ENCODE results near the gene CYP46A1.
A peak's percentile ranks its signal among the peaks of the same experiment; 100 is the strongest.

CYP46A1 gene

DNA sequence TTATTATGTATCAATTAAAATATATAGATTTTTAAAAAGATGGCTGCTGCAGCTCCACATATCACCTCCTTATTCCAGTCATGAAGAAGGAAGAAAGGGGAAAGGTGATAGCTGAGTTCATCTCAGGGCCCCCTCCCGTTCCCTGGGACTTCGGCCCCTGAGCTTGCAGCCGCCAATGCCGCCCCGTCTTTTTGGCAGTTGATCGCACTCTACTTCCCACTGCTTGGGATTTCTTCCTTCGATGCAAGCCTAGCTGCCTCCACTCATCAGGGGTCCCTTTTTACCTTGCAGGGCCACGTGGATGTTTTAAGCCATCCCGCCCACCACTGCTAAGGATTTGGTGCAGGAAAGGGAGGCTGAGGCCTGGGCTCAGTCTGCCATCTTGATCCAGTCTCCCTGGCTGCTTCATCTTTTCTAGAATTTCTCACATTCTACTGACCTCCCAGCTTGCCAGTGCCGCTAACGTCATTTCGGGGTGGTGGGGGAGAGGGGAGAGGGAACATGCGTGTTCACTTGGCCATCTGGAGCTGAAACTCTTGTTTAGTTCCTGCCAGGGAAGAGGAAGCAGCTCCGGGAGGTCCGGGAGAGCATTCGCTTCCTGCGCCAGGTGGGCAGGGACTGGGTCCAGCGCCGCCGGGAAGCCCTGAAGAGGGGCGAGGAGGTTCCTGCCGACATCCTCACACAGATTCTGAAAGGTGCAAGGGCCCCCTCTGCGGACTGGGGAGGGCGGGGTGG lies 31.3 kb downstream of the CYP46A1 start:
- DNase-seq (no peak), ATAC-seq (no peak)

DNA sequence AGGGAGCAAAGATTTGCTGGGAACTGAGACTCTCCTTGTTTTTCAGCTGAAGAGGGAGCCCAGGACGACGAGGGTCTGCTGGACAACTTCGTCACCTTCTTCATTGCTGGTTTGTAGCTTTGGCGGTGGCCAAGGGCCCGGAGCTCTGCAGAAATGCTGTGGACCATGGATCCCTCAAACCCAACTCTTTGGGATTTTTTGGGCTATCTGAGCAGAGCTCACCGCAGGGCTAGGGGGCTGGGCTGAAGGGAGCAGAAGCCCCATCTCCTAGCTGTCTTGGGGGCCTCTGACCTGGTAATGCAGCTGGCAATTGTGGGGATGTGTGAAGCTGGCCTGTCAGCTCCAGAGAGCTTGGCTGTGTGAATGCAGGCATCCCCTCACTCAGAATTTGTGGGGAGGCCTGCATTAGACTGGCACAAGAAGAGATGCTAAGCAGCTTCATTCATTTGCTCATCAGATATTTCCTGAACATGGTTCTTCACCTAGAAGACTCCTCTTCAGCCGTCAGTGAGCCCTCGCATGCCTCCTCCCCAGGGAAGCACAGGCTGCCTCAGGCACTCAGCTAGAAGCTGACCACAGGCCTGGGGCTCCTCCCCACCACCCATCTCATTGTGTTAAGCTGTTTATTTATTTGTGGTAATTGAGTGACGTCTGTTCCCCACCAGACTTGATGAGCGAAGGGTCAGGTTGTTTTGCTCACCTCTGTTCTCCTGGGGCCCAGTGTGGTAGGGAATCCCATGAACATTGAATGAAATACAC lies 32.2 kb downstream of the CYP46A1 start:
- no peak for DNase-seq
- no peak for ATAC-seq

DNA sequence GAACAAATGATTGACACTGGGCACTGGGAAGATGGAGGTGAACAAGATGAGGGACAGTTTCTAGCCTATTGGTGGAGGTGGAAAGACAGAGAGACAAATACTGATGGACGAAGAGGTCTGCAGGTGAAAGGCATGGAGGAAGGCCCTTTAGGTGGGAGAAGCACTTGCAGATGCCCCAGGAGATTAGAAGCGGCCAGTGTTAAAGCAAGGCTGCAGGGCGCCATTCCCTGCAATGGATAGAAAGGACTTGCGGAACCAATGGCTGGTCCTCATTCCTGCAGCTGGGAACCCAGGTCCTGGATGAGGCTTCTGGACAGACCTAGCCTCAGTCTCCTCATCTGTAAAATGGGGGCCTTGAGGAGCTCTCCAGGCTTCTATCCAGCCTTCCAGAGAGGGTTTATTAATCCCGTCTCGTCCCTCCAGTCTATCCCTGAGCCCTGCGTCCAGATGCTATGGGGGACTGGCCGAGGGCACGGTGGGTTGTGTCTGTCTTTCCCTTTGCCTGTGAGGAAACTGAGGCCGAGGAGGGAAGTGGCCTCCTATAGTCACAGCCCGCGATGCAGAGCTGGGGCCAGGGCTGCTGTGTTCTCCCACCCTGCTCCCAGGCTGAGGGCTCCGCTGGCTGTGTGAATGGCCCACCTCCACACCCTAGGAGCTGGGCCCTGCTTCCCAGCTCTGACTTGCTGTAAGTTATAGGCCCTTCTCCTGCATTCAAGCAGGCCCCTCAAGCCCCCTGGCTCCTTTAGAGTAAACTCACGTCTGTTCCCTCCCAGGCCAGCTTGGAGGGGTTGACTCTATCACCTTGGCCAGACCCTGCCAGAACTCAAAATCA lies 33.0 kb downstream of the CYP46A1 start:
- DNase-seq, result no peak
- no peak for ATAC-seq

DNA sequence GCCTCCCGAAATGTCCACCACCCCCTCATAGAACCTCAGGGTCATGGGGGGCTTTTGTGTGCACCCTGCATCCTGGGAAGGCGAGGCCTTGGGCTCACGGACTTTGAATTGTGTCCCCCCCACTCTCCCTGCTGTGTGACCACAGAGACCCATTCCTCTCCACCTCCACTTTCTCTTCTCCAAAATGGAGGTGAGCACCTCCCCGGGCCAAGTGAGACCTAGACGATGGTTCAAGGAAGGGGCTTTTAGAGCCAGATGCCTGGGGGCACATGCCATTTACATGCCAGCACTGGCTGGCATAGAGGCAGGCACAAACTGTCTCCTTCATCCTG lies 33.5 kb downstream of the CYP46A1 start:
- DNase-seq, result no peak
- no peak for ATAC-seq

DNA sequence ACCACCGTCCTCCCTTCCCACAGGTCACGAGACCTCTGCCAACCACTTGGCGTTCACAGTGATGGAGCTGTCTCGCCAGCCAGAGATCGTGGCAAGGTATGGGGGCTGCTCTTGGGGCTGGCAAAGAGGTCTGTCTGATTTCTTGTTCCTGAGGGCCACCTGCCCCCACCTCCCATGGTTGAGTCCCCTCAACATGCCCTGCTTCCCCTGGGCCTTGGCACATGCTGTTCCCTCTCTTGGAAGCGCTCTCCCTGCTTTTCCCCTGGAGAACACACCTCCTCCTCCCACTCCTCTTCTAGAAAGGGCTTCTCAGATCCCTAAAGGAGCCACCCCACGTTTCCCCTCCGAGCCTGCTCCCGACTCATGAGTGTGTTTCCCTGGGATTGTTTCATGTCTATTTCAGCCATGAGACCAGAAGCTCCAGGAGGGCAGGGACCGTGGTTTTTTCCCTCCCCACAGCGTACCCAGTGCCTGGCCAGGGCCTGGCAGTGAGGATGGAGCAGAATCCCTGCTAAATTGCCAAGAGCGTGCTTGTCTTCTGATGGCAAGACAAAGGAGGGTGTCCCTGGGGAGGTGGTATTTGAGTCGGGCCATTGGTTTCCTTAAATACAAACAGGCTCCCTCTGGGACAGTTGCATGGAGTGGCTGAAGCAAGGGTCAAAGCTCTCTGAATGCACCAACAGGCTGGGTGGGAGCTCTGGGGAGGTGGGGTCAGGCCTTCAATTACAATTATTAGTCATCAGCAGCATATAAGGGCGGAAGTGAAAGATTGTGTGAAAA lies 34.1 kb downstream of the CYP46A1 start:
- no peak for ATAC-seq
- DNase-seq, result no peak

DNA sequence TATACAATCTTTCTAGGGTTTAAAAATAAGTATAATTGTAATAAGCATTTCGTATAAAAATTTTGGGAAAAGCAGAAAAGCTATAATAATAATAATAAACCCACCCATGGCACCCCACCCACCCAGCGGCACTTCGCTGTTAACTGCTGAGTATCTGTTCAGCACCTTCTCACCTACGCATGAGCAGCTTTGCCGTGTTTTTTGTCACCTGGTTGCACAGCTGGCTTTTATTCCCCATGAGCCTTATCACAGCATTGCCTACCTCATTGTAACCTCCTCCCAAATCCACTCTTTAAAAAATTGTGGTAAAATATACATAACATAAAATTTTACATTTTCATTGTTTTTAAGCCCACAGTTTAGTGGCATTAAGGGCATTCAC lies 34.7 kb downstream of the CYP46A1 start:
- no peak for DNase-seq
- no peak for ATAC-seq

DNA sequence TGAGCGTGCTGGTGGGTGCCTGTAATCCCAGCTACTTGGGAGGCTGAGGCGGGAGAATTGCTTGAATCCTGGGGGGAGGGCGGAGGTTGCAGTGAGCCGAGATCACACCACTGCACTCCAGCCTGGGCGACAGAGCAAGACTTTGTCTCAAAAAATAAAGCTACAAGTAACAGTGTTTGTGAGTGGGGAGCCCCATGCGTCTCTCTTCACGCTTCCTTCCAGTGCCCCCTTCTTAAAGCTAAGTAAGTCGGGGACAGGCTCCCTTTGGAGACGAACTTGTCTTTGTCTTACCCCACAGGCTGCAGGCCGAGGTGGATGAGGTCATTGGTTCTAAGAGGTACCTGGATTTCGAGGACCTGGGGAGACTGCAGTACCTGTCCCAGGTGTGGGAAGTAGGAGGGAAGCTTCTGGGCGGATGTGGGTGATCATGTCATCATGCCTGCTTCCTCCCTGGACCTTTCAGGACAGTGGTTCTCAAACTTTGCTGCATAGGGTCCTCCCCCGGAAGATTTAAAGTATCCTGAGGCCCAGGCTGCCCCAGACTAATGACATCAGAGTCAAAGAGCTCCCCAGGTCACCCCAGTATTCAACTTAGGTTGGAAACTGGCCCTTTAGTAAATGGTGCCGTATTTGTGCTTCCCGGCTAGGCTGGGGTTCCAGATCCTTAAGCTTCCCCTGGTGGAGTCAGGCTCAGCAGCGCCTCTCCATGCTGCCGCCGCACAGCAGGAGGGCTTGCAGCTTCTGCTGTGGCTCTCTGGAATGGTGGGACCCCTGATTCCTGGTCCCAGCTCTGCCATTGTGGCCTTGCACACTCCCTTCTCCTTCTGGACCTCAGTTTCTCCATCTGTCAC lies 37.1 kb downstream of the CYP46A1 start:
- ATAC-seq (no peak), DNase-seq (no peak)

DNA sequence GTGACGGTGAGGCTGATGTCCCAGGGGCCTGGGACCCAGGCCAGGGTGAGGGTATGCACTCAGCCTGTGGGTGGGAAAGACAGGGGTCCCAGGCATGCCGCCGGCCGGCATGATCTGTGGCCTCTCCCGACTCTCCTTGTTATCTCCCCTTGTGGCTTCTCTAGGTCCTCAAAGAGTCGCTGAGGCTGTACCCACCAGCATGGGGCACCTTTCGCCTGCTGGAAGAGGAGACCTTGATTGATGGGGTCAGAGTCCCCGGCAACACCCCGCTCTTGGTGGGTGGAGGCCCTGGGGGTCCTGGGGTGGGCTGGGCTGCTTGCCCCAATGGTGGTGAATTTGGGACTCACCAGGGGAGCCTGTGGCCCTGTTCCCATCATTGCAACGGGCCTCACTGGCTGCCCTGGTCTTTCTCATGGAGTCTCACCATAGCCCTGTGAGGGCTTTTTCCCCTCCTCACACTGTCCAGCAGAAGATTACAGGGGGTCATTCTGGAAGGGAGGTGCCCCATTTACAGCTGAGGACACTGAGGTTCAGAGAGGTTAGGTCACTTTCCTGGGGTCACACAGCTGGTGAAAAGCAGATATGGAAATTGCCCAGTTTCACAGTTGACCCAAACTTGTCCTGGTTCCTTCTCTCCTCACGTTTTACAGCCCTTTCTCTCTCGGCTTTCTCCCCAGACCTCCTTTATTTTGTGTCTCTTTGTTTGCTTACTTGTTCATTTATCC lies 37.9 kb downstream of the CYP46A1 start:
- DNase-seq, result no peak
- ATAC-seq, result no peak

DNA sequence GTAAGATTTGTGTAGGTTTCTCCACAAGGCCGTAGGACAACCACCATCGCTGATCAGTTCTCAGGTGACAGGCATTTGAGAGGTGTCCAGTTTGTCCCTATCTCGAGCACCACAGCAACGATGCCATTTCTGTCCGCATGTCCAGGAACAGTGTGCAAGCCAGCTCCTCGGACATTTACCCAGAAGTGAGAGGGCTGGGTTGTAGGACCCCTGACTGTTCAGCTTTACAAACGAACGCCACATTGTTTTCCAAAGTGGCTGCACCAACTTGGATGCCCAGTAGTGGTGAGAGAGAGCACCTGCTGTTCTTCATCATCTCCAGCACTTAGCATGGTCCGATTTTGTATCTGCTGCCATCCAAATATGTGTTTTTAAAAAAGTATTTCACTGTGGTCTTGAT lies 38.6 kb downstream of the CYP46A1 start:
- no peak for DNase-seq
- ATAC-seq, result no peak

DNA sequence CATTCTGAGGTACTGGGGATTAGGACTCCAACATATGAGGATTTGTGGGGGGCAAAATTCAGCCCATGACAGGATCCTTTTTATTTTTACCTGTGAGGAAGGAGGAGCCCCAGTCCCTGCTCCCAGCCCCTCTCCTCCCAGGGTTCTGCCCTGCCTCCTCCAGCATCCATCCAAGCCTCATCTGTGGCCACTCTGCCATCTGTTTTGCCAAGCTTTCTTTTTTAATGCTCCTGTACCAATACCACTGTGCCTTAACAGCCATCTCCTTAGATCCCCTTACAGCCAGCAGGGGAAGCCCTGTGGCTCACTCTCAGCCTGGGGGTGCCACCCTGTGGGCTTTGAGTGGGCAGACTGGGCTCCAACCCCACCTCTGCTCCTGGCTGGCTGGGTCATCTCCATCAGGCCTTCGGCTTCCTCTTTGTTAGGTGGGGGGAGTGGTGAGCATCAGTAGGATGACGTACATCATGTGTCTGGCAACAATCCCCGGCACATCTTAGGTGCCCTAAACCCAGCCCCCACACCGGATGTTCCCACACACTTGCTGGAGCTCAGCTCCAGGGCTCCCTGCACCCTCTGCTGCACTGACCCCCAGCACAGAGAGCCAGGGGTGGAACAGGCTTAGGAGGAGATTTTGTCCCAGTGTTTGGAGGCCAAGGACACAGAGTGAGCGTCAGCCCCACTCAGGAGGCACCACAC lies 40.2 kb downstream of the CYP46A1 start:
- no peak for ATAC-seq
- no peak for DNase-seq

DNA sequence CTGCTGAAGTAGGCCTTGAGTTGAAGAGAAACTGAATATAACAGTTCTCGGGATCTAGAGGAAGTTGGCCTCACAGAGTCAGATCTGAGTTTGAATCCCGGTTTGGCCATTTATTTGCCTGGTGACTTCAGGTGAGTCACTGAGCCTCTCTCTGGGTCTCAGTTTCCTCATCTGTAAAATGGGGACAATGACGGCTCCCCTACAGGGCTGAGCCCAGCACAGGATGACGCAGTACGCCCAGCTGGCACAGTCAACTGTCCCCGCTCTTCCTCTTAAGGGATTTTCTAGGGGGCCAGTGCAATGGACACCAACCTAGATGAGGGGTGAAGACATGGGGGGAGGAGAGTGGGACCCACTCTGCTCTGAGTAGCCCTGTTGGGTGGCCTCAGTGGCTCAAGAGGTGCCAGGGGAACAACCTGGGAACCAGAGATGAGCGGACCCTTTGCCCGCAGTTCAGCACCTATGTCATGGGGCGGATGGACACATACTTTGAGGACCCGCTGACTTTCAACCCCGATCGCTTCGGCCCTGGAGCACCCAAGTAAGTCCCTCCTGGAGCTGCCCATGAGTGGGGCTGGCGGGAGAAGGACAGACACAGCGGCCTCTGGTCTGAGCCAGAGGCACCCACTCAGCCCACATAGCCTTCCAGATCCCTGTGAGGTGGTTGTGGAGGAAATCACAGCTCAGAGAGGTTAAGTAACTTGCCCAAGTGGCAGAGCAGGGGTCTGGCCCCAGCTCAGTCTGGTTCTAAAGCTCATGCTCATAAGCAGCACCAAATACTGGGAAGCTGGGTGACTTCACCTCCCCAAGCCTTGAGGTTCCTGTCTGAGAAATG lies 41.1 kb downstream of the CYP46A1 start:
- DNase-seq (no peak), ATAC-seq (no peak)

DNA sequence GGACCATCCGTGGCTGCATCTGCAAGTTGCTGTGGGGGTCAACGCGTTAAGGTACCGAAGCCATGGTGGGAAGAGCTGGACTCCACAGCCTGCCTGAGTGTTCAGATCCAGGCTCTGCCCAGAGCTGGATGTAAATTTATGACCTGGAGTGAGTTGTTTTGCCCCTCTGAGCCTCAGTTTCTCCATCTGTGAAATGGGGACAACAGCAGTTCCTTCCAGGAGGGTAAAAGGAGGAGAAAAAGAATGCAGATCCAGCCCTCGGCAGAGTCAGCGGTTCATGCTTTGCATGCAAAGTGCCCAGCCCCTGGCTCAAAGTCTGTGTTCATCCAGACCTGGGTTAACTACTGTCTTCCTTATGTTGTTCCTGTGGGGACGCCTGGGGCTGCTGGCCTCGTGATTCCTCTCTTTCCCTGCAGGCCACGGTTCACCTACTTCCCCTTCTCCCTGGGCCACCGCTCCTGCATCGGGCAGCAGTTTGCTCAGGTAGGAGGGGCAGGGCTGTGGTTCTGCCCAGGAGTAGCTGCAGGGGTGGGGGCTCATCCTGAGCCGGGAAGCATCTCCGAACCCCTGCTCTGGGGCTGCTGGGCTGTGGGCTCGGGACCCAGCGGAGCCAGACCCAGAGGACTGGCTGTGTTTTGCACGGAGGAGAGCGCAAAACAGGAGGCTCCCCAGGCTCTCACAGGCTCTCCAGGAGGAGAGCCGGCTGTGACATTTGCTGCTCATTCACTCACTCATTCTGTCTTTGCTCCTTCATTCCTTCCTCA lies 41.9 kb downstream of the CYP46A1 start:
- DNase-seq (no peak), ATAC-seq (peak; percentile 8)

DNA sequence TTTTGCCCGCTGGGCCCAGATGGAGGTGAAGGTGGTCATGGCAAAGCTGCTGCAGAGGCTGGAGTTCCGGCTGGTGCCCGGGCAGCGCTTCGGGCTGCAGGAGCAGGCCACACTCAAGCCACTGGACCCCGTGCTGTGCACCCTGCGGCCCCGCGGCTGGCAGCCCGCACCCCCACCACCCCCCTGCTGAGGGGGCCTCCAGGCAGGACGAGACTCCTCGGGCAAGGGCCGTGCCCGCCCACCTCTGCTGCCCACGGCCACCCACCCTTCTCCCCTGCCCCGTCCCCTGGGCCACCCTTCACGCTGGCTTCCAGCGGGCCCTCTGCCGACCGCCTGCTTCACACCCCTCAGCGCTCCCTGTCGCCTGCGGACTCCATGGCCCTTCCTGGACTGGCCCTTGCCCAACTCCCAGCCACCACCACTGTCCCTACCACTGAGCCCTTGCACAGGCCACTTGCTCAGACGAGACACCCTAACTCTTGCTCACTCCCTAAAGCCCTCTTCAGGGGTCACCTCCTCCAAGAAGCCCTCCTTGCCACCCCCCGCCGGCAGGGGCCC lies 42.5 kb downstream of the CYP46A1 start:
- no peak for ATAC-seq
- no peak for DNase-seq

DNA sequence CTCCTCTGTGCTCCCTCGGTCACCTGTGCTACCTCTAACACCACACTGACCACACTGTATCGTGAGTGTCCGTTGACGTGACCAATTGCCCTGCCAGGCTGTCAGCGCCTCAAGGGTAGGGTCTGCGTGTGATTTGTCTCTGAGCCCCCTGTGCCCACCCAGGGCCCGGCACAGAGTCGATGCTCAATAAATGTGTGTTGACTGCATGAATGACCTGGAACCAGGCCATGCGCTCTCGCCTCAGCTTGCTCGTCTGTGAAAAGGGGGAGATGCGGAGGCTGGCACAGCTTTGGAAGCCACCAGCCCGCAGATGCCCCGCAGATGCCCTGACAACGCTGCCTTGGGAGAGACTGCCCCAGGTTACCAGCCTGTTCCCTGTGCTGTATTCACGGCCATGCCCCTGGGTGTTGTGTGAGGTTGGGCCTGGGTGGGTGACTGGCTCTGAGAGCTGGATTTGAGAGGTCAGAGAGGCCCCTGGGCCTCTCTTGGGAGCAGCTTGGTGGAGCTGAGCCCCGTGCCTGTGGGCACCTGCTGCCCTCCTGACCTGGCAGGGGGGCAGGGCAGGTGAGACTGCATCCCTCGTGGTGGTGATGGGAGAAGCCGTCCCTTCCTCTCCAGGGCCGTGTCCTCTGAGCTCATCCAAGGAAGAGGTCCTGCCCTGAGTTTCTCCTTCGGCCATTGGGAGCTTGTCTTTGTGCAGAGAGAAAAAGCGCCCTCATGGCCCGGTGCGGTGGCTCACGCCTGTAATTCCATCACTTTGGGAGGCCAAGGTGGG lies 43.2 kb downstream of the CYP46A1 start:
- DNase-seq (no peak), ATAC-seq (no peak)

DNA sequence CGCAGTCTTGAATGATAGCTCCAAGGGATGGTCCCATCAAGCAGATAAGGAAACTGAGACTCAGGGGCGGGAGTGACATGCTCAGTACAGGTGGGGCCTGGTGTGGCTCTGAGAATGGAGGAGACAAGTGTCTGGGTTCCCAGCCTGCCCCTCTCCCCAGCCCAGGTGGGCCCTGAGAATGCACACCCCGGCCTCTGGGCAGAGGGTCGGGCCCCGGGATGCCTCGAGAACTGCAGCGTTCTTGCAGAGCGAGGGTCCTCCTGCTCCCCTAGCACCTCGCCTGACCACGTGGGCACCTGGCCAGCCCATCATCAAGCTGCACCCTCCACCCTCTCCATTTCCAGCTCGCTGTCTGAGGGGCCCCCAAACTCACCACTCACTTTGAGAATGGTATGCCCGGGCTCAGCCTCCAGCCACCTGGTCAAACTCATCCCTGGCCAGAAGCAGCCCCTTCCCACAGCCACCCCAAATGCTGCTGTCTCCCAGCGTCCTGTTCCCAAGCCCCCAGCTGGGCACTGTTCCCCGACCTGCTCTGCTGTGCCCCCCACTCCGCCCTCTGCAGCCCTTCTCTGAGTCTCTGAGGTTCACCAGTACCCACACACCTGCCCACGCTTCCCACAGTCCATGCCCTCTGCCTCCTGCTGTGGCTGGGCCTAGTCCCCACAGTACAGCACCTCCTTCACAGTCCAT lies 44.3 kb downstream of the CYP46A1 start:
- ATAC-seq (no peak), DNase-seq (peak; percentile 1)

DNA sequence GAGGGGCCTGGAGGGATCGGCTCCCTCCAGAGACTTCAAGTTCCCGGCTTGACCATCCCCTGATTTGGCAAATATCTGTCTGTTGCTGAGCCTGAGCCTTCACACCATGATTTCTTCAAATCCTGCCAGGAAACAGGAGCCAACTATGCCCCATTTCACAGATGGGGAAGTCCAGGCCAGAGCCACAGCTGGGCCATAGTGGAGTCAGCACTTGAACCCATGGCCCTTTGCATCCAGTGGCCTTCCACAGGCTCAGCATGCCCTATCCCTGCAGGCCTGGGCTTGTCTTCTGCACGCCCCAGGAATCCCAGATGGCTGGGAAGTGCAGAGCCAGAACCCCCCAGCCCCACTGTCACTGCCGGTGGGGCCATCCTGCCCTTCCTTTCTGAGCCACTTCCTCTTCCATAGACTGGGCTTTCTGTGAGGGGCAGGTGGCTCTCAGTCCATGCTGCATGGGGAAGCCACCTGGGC lies 44.9 kb downstream of the CYP46A1 start:
- no peak for DNase-seq
- ATAC-seq, result no peak
